A673 (cell line): Measurements from ENCODE around the gene PPP1R3G.

ENCODE experiments used
- EZH2 ChIP-seq: fragments of 200-600 bp; sonication (generic); IDR thresholded peaks from 2 replicates; pipeline ENCODE4 v1.6.1; 2017; ENCODE audit warnings: borderline replicate concordance, low read depth, mild to moderate bottlenecking, mixed read lengths, antibody characterized with exemption, low read length; ENCODE audit not compliant: poor library complexity, severe bottlenecking
- TF ChIP-seq, protein P1 (sequence below): fragments of 300-800, 200-600 bp; sonication (generic); conservative IDR thresholded peaks from 2 replicates; pipeline ENCODE4 v1.5.1; 2017; ENCODE audit warnings: low read depth, mild to moderate bottlenecking, antibody characterized with exemption, low read length, moderate library complexity, mixed read lengths

- TF ChIP-seq, protein P1, sequence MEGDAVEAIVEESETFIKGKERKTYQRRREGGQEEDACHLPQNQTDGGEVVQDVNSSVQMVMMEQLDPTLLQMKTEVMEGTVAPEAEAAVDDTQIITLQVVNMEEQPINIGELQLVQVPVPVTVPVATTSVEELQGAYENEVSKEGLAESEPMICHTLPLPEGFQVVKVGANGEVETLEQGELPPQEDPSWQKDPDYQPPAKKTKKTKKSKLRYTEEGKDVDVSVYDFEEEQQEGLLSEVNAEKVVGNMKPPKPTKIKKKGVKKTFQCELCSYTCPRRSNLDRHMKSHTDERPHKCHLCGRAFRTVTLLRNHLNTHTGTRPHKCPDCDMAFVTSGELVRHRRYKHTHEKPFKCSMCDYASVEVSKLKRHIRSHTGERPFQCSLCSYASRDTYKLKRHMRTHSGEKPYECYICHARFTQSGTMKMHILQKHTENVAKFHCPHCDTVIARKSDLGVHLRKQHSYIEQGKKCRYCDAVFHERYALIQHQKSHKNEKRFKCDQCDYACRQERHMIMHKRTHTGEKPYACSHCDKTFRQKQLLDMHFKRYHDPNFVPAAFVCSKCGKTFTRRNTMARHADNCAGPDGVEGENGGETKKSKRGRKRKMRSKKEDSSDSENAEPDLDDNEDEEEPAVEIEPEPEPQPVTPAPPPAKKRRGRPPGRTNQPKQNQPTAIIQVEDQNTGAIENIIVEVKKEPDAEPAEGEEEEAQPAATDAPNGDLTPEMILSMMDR, result no peak
- TF ChIP-seq EZH2, result no peak
Observed at GRCh38 chr6:5130135-5130866, 45.2 kb downstream of the PPP1R3G start.
